HepG2 (cell line): ENCODE data around the gene RIF1. TPM values are rescaled to one million over a fixed set of nuclear protein-coding genes. Genes with fewer than 3 reads are reported as not detected.

Source experiments
- ATAC-seq: fragments of 200-7000 bp; cut with Tn5 transposase; 3 replicates; pipeline ENCODE4 v1.9.1; 2020; ENCODE audit warnings: mild to moderate bottlenecking, moderate library complexity
- Bru-seq: library from RNA; stranded (reverse); fragments of 400-500 nt; gene quantifications from one replicate; lab custom pipeline; 2021; lab: Mats Ljungman, UMichigan
- BruChase-seq, 2 experiments: library from RNA; stranded (reverse); fragments of 400-500 nt; gene quantifications; one replicate each; lab custom pipeline; 2021; lab: Mats Ljungman, UMichigan
- BruUV-seq: library from RNA; stranded (reverse); fragments of 400-500 nt; replicated peaks from 2 replicates; lab custom pipeline; 2021; lab: Mats Ljungman, UMichigan
- CTCF ChIA-PET: fragments of 300-600 bp; formaldehyde crosslinking; extraction: SDS; loops from one replicate; lab custom pipeline; 2021; ENCODE audit warnings: low total read pairs, inconsistent platforms, low intra/inter-chr PET ratio; lab: Yijun Ruan, JAX
- POLR2A ChIA-PET: fragments of 350-600 bp; sonication (Branson Sonifier 250); formaldehyde crosslinking; loops from one replicate; lab custom pipeline; 2020; ENCODE audit warnings: antibody characterized with exemption, inconsistent platforms; lab: Yijun Ruan, JAX
- DNase-seq: peaks from one replicate; pipeline ENCODE4 v3.0.0-alpha.2; 2015; ENCODE audit warnings: low spot score
- FAIRE-seq: peaks from 3 replicates; lab custom pipeline; 2011; peaks lifted over from hg19 to GRCh38; lab: Jason Lieb, UNC
- H2AFZ ChIP-seq: one replicate; pipeline ENCODE4 v1.6.1; 2011; ENCODE audit warnings: low read length, inconsistent platforms
- H3K27ac ChIP-seq: fragments of 300-600 bp; 3 replicates; pipeline ENCODE4 v1.8.0; 2011; ENCODE audit warnings: mixed run types, mild to moderate bottlenecking, mixed read lengths, low read length, inconsistent platforms; ENCODE audit not compliant: insufficient read depth; ENCODE audit errors: extremely low read length
- H3K27me3 ChIP-seq, 2 experiments: fragments of 200-600 bp in 1 of 2; 2 replicates in 1 of 2; 3 replicates in 1 of 2; pipeline versions ENCODE4 v1.6.0 to v1.8.0; 2011; ENCODE audit warnings: low read length in 2 of 2, mild to moderate bottlenecking in 2 of 2, moderate library complexity in 2 of 2, inconsistent platforms in 1 of 2; ENCODE audit not compliant: insufficient read depth in 2 of 2, control insufficient read depth in 1 of 2
- H3K36me3 ChIP-seq, 2 experiments: fragments of 200-600 bp in 1 of 2; replicated peaks in 1 of 2; 2 replicates in 1 of 2; 3 replicates in 1 of 2; pipeline versions ENCODE4 v1.5.1 to v1.8.0; 2011; ENCODE audit warnings: low read length in 2 of 2, inconsistent platforms in 1 of 2; ENCODE audit not compliant: insufficient read depth in 2 of 2, control insufficient read depth in 1 of 2
- H3K4me1 ChIP-seq: 2 replicates; pipeline ENCODE4 v1.5.1; 2012; ENCODE audit warnings: low read length, inconsistent platforms; ENCODE audit not compliant: insufficient read depth
- H3K4me2 ChIP-seq: 2 replicates; pipeline ENCODE4 v1.6.0; 2011; ENCODE audit warnings: low read depth, low read length, inconsistent platforms
- H3K4me3 ChIP-seq, 3 experiments: fragments of 200-600 bp in 1 of 3; sonication (generic), shearing (Covaris generic) in 1 of 3; replicated peaks in 1 of 3; 2 replicates each; pipeline ENCODE4 v1.5.1; 2011 to 2016; ENCODE audit warnings: low read length in 3 of 3, inconsistent platforms in 2 of 3, low read depth in 2 of 3, mild to moderate bottlenecking in 2 of 3, control low read depth in 1 of 3, mixed read lengths in 1 of 3; ENCODE audit not compliant: insufficient read depth in 1 of 3
- H3K79me2 ChIP-seq: one replicate; pipeline ENCODE4 v1.6.1; 2011; ENCODE audit warnings: low read length, inconsistent platforms; ENCODE audit not compliant: insufficient read depth
- H3K9ac ChIP-seq: 2 replicates; pipeline ENCODE4 v1.6.0; 2011; ENCODE audit warnings: mild to moderate bottlenecking, low read depth, low read length, inconsistent platforms; ENCODE audit not compliant: insufficient read depth
- H3K9me3 ChIP-seq: 2 replicates; pipeline ENCODE4 v1.5.1; 2012; ENCODE audit warnings: mild to moderate bottlenecking, low read length
- H4K20me1 ChIP-seq: 2 replicates; pipeline ENCODE4 v1.6.0; 2011; ENCODE audit warnings: inconsistent platforms, mild to moderate bottlenecking, low read length, moderate library complexity; ENCODE audit not compliant: insufficient read depth
- CHCHD3 ChIP-seq: sonication (generic); formaldehyde crosslinking; IDR thresholded peaks from 2 replicates; pipeline ENCODE4 v1.8.0; 2022; ENCODE audit warnings: mild to moderate bottlenecking, missing genetic modification reagents, moderate library complexity
- NFAT5 ChIP-seq: sonication (generic); formaldehyde crosslinking; IDR thresholded peaks from 2 replicates; pipeline ENCODE4 v1.4.0; 2020; ENCODE audit warnings: missing genetic modification reagents
- NFRKB ChIP-seq: fragments of 450-650 bp; IDR thresholded peaks from 2 replicates; pipeline ENCODE4 v1.6.1; 2017
- SIX1 ChIP-seq: sonication (generic); formaldehyde crosslinking; IDR thresholded peaks from 2 replicates; pipeline ENCODE4 v1.4.0; 2020; ENCODE audit warnings: missing genetic modification reagents, borderline replicate concordance
- ZNF7 ChIP-seq: IDR thresholded peaks from 2 replicates; pipeline ENCODE4 v1.6.1; 2016; ENCODE audit warnings: missing biosample characterization, missing genetic modification reagents
- ZNF746 ChIP-seq: sonication (generic); formaldehyde crosslinking; IDR thresholded peaks from 2 replicates; pipeline ENCODE4 v1.8.0; 2022; ENCODE audit warnings: mild to moderate bottlenecking, missing genetic modification reagents
- ZSCAN22 ChIP-seq: sonication (generic); formaldehyde crosslinking; IDR thresholded peaks from 2 replicates; pipeline ENCODE4 v1.4.0; 2020; ENCODE audit warnings: mild to moderate bottlenecking, missing genetic modification reagents
- ZXDC ChIP-seq: sonication (generic); formaldehyde crosslinking; IDR thresholded peaks from 2 replicates; pipeline ENCODE4 v1.5.0; 2020; ENCODE audit warnings: mild to moderate bottlenecking, missing genetic modification reagents
- WGBS: methylation state at CpG from one replicate; pipeline ENCODE4 v1.1.6; 2017; ENCODE audit warnings: low lambda C conversion rate; 5-methylcytosine and 5-hydroxymethylcytosine counted together
- in situ Hi-C: cut with HindIII; loops from 2 replicates; pipeline ENCODE4 v1.10.0; 2017; ENCODE audit warnings: low pct_unique_long_range_greater_than_20kb; ENCODE audit not compliant: extremely low pct_ligation_motif_present
- intact Hi-C: fragments of 100-400 bp; cut with micrococcal nuclease; formaldehyde crosslinking; loops from one replicate; pipeline ENCODE4 v1.10.0; 2022; ENCODE audit not compliant: unreplicated experiment
- long read RNA-seq, 2 experiments: library from RNA in 1 of 2; library from polyadenylated mRNA in 1 of 2; stranded (forward) in 1 of 2; unstranded in 1 of 2; transcript quantifications; one replicate each; pipeline ENCODE4 v2.0.0, GENCODE V29; 2019 to 2022
- polyA minus RNA-seq, 3 experiments: library from RNA; depleted of rRNA, polyadenylated mRNA; stranded (reverse); fragments of >200 nt; gene quantifications; 2 replicates each; pipeline ENCODE4 v1.2.3, GENCODE V29; 2011; ENCODE audit warnings: low replicate concordance in 1 of 3
- polyA plus RNA-seq, 8 experiments: library from polyadenylated mRNA; depleted of rRNA in 3 of 8; stranded (reverse) in 7 of 8; unstranded in 1 of 8; fragments of >200 nt; fragmentation: Illumina TruSeq in 4 of 8; extraction: Trizol in 4 of 8; gene quantifications; 2 replicates each; pipeline versions ENCODE4 v1.2.1 to v1.2.3, GENCODE V29; 2011 to 2016; ENCODE audit warnings: low read depth in 4 of 8, missing spikeins in 1 of 8, mixed read lengths in 1 of 8; ENCODE audit not compliant: insufficient read depth in 1 of 8
- total RNA-seq, 5 experiments: library from RNA; depleted of rRNA; stranded (reverse); fragments of >200 nt; fragmentation: Illumina TruSeq; extraction: Trizol; gene quantifications; 2 replicates each; pipeline ENCODE4 v1.2.3, GENCODE V29; 2016; ENCODE audit warnings: low read depth in 1 of 5

RIF1 gene
- 73.6 and 115 TPM in 2 replicates for total RNA-seq (2016; rRNA removed; fragmentation: Illumina TruSeq; extraction: Trizol)
- total RNA-seq (2016; cell fraction: cytosol; rRNA removed; fragmentation: Illumina TruSeq; extraction: Trizol; ENCODE audit: low read depth), result 9.8 and 12.3 TPM in 2 replicates
- 66.6 and 108 TPM in 2 replicates for total RNA-seq (2016; cell fraction: insoluble cytoplasmic fraction; rRNA removed; fragmentation: Illumina TruSeq; extraction: Trizol)
- total RNA-seq (2016; cell fraction: membrane; rRNA removed; fragmentation: Illumina TruSeq; extraction: Trizol), result 15.2 and 16.4 TPM in 2 replicates
- 109 and 122 TPM in 2 replicates for total RNA-seq (2016; cell fraction: nucleus; rRNA removed; fragmentation: Illumina TruSeq; extraction: Trizol)
- 9.2 and 12.1 TPM in 2 replicates for polyA plus RNA-seq (2011; rRNA removed)
- polyA plus RNA-seq (2011; cell fraction: cytosol; rRNA removed), result 3.2 and 5.3 TPM in 2 replicates
- 14.9 and 18.9 TPM in 2 replicates for polyA plus RNA-seq (2011; cell fraction: nucleus; rRNA removed)
- 14.0 and 20.4 TPM in 2 replicates for polyA plus RNA-seq (2012)
- 0.55 and 0.81 TPM in 2 replicates for polyA plus RNA-seq (2016; cell fraction: cytosol; fragmentation: Illumina TruSeq; extraction: Trizol; ENCODE audit: low read depth)
- 31.9 and 33.0 TPM in 2 replicates for polyA plus RNA-seq (2016; cell fraction: insoluble cytoplasmic fraction; fragmentation: Illumina TruSeq; extraction: Trizol; ENCODE audit: low read depth)
- polyA plus RNA-seq (2016; cell fraction: membrane; fragmentation: Illumina TruSeq; extraction: Trizol; ENCODE audit: low read depth), result 1.4 and 1.6 TPM in 2 replicates
- polyA plus RNA-seq (2016; cell fraction: nucleus; fragmentation: Illumina TruSeq; extraction: Trizol; ENCODE audit: insufficient read depth, low read depth), result 44.2 and 52.9 TPM in 2 replicates
- polyA minus RNA-seq (2011; rRNA and poly(A)+ RNA removed; ENCODE audit: low replicate concordance), result 32.7 and 42.8 TPM in 2 replicates
- polyA minus RNA-seq (2011; cell fraction: cytosol; rRNA and poly(A)+ RNA removed), result 28.4 and 34.1 TPM in 2 replicates
- 178 and 190 TPM in 2 replicates for polyA minus RNA-seq (2011; cell fraction: nucleus; rRNA and poly(A)+ RNA removed)
- percentile 94 among the genes with signal in this experiment for Bru-seq, nascent RNA
- BruChase-seq, experiment 1, labeled RNA remaining after a 6-hour chase, result percentile 96 among the genes with signal in this experiment
- percentile 96 among the genes with signal in this experiment for BruChase-seq, experiment 2, labeled RNA remaining after a 2-hour chase
- long read RNA-seq, experiment 1, partial matches to known transcripts, result 4 of 7 reads
- long read RNA-seq, experiment 1, other reads (novel, unspliced or antisense), result 3 of 7 reads
- long read RNA-seq, experiment 2, partial matches to known transcripts, result 1 of 29 reads
- long read RNA-seq, experiment 2, other reads (novel, unspliced or antisense), result 28 of 29 reads

- intact Hi-C loops, result loop anchor here (2.0 kb wide), 1 partner anchor 149 kb away; the partner anchor contains the start of gene RBM43
- TSS peak; percentile 87 for BruUV-seq
- Histone ChIP-seq H3K36me3 (peaks cover 3 to 31% of the 10 kb centered on the region in 2 experiments; a peak in 4 of 5 replicates), H3K4me3 (peak within 1 kb of the TSS; percentile 81 to 99 (median 85)), H3K27ac (peak within 1 kb of the TSS; percentile 92), H3K4me2 (peak within 1 kb of the TSS; percentile 82), H4K20me1 (peaks cover 4% of the 10 kb centered on the region; the same call in 1 of the 2 replicates), H3K4me1 (peaks cover 36% of the 10 kb centered on the region), H3K79me2 (peaks cover 40% of the 10 kb centered on the region), H3K9me3 (no peaks in the 10 kb centered on the region), H3K9ac (peak within 1 kb of the TSS; percentile 93), H2AFZ (peak within 1 kb of the TSS; percentile 85), H3K27me3 (no peaks in the 10 kb centered on the region)
- 1% methylated on average over 23 of the region's 65 CpGs for WGBS
- POLR2A ChIA-PET, result interaction anchor here (0.7 to 1.4 kb wide), 4 partner anchors 9 to 1823 kb away, joined by 3 to 5 read pairs (median 4); no protein-coding TSS in a partner anchor
- ATAC-seq (peak; percentile 97), FAIRE-seq (peak; percentile 64), DNase-seq (peak; percentile 92)
- in situ Hi-C loops, result no loop called here
- CTCF ChIA-PET, result no interaction called here
- 0 out of 2 replicates have a peak, but pooled peaks have one; percentile 49 for TF ChIP-seq ZXDC (CRISPR knock-in tag)
- TF ChIP-seq NFAT5, result no peak; the same call in 1 of the 2 replicates
- TF ChIP-seq ZSCAN22 (CRISPR knock-in tag), result peak; percentile 76; the same call in 1 of the 2 replicates
- TF ChIP-seq CHCHD3 (CRISPR knock-in tag), result peak; percentile 82; the same call in 1 of the 2 replicates
- TF ChIP-seq ZNF746 (CRISPR knock-in tag), result peak; percentile 87
- no peak for TF ChIP-seq SIX1 (CRISPR knock-in tag)
- TF ChIP-seq NFRKB, result peak; percentile 80
- TF ChIP-seq ZNF7, result no peak
Observed at GRCh38 chr2:151409601-151410484, at the start of gene RIF1. TSS of gene RIF1 (plus strand) at chr2:151409902. CDS start at chr2:151410424, 522 bp downstream.
